Activated CD4-positive, alpha-beta memory T cell treated with anti-CD3 and anti-CD28 coated beads, Interleukin-2, amount 10 ng/mL, durations not matched to agents 7 days and 5 days (primary cell): ENCODE measurements around the gene SF1. TPM values are rescaled to one million over a fixed set of nuclear protein-coding genes. Genes with fewer than 3 reads are reported as not detected.

Source experiments
- CTCF ChIA-PET: fragments of 350-600 bp; sonication (Branson Sonifier 250); formaldehyde crosslinking; loops from one replicate; lab custom pipeline; 2021; ENCODE audit warnings: antibody characterized with exemption, inconsistent platforms; lab: Charles Lee
- POLR2A ChIA-PET: fragments of 350-600 bp; sonication (Branson Sonifier 250); formaldehyde crosslinking; loops from one replicate; lab custom pipeline; 2021; ENCODE audit warnings: antibody characterized with exemption; lab: Charles Lee
- DNase-seq: peaks from one replicate; pipeline ENCODE4 v3.0.0-alpha.2; 2020
- H3K27ac Mint-ChIP-seq: one replicate; pipeline ENCODE4 v1.8.0; 2021; ENCODE audit warnings: mild to moderate bottlenecking, mixed read lengths
- H3K27me3 Mint-ChIP-seq: one replicate; pipeline ENCODE4 v1.8.0; 2021; ENCODE audit warnings: mixed read lengths
- H3K36me3 Mint-ChIP-seq: one replicate; pipeline ENCODE4 v1.8.0; 2021; ENCODE audit warnings: low read depth, mixed read lengths
- H3K4me1 Mint-ChIP-seq: one replicate; pipeline ENCODE4 v1.8.0; 2021; ENCODE audit warnings: mixed read lengths
- H3K4me3 Mint-ChIP-seq: one replicate; pipeline ENCODE4 v1.8.0; 2021; ENCODE audit warnings: mild to moderate bottlenecking, mixed read lengths
- H3K9me3 Mint-ChIP-seq: one replicate; pipeline ENCODE4 v1.8.0; 2021; ENCODE audit warnings: mixed read lengths
- total RNA-seq, 2 experiments: library from RNA; stranded (reverse); gene quantifications; one replicate each; pipeline ENCODE4 v1.2.3, GENCODE V29; 2021

Gene SF1
- total RNA-seq, 2 experiments from 2014 or later, result 385 to 390 TPM

- Mint-ChIP-seq H3K36me3 (peaks cover 67% of the 10 kb centered on the region), H3K4me3 (no peak overlapping the region), H3K4me1 (peaks cover 17% of the 10 kb centered on the region), H3K27ac (no peak overlapping the region), H3K9me3 (no peaks in the 10 kb centered on the region), H3K27me3 (no peaks in the 10 kb centered on the region)
- POLR2A ChIA-PET, result interaction anchor here (0.8 to 1.2 kb wide), 3 partner anchors 8 to 34 kb away, joined by 3 to 4 read pairs (median 4); partner anchors contain the start of gene RASGRP2
- CTCF ChIA-PET, result interaction anchor here (1.2 kb wide), 1 partner anchor 47 kb away, joined by 5 read pairs; no protein-coding TSS in a partner anchor
- no peak for DNase-seq
These were observed 42.5 kb downstream of the SF1 start for GRCh38 chr11:64735725-64736259.

DNA sequence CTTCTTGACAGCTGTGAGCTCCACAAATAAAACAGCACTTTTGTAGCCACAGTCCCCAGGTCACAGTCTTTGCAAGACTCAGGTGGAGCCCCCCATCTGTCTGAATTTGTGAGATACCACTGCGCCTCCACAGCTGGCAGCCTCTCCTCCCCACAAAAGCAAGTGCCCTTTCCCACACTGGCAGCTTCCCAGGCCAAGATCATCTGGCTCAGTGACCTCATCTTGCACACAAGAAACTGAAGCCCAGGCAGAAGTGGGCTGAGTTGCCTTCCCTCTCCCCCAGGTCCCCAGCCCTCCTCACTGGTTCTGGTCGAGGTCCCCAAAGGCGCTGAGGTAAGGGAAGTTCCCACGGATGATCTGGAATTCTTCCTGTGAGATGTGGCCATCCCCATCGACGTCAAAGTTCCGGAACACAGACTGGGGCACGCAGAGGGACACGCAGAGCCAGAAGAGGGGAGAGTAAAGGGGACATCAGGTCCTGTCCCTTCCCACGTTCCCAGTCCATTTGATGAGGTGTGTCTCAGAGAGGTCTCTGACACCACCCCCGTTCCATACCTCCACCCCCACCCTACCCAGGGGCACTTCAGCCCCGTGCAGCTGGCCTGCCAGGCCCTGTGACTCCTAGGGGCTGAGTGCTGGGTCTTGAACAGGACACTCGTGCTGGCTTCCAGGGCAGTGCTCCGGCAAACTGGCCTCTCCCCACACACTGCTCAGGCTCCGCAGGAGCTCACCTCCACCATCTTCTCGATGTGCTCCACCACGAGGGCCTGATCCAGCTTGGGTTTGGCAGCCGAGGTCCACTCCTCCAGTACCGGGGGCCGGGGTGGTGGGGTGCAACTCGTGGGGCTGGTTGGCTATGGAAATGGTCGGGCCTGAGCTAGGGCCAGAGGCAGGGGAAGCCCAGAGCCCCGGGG is 43.3 kb downstream of the SF1 start:
- Mint-ChIP-seq H3K36me3 (peaks cover 67% of the 10 kb centered on the region), H3K9me3 (no peaks in the 10 kb centered on the region), H3K4me1 (peaks cover 11% of the 10 kb centered on the region), H3K4me3 (no peak overlapping the region), H3K27ac (no peak overlapping the region), H3K27me3 (no peaks in the 10 kb centered on the region)
- DNase-seq, result no peak
- ChIA-PET POLR2A (interaction anchor here (0.9 to 1.2 kb wide), 2 partner anchors 11 to 40 kb away, joined by 3 to 4 read pairs; no protein-coding TSS in a partner anchor), CTCF (interaction anchor here (0.5 to 1.2 kb wide), 3 partner anchors 7 to 46 kb away, joined by 3 to 5 read pairs (median 4); no protein-coding TSS in a partner anchor)

- no peak overlapping the region for H3K27ac Mint-ChIP-seq
- no peak overlapping the region for H3K4me3 Mint-ChIP-seq
- no peaks in the 10 kb centered on the region for H3K9me3 Mint-ChIP-seq
- CTCF ChIA-PET, result no interaction called here
- POLR2A ChIA-PET, result no interaction called here
- peaks cover 11% of the 10 kb centered on the region for H3K4me1 Mint-ChIP-seq
- H3K27me3 Mint-ChIP-seq, result no peaks in the 10 kb centered on the region
- peaks cover 68% of the 10 kb centered on the region for H3K36me3 Mint-ChIP-seq
- no peak for DNase-seq
These were observed 46.7 kb downstream of the SF1 start for GRCh38 chr11:64731601-64732000.

- no peak overlapping the region for H3K4me3 Mint-ChIP-seq
- no peaks in the 10 kb centered on the region for H3K27me3 Mint-ChIP-seq
- H3K4me1 Mint-ChIP-seq, result peaks cover 11% of the 10 kb centered on the region
- POLR2A ChIA-PET, result no interaction called here
- H3K27ac Mint-ChIP-seq, result no peak overlapping the region
- no peaks in the 10 kb centered on the region for H3K9me3 Mint-ChIP-seq
- CTCF ChIA-PET, result no interaction called here
- DNase-seq, result no peak
- H3K36me3 Mint-ChIP-seq, result peaks cover 57% of the 10 kb centered on the region
These were observed 48.4 kb downstream of the SF1 start for GRCh38 chr11:64729851-64730382.

GRCh38 chr11:64728757-64729365 is 49.5 kb downstream of the SF1 start:
- no peaks in the 10 kb centered on the region for H3K9me3 Mint-ChIP-seq
- no peak overlapping the region for H3K27ac Mint-ChIP-seq
- H3K27me3 Mint-ChIP-seq, result no peaks in the 10 kb centered on the region
- DNase-seq, result no peak
- CTCF ChIA-PET, result no interaction called here
- H3K4me1 Mint-ChIP-seq, result peaks cover 11% of the 10 kb centered on the region
- POLR2A ChIA-PET, result no interaction called here
- peaks cover 50% of the 10 kb centered on the region for H3K36me3 Mint-ChIP-seq
- no peak overlapping the region for H3K4me3 Mint-ChIP-seq

DNA sequence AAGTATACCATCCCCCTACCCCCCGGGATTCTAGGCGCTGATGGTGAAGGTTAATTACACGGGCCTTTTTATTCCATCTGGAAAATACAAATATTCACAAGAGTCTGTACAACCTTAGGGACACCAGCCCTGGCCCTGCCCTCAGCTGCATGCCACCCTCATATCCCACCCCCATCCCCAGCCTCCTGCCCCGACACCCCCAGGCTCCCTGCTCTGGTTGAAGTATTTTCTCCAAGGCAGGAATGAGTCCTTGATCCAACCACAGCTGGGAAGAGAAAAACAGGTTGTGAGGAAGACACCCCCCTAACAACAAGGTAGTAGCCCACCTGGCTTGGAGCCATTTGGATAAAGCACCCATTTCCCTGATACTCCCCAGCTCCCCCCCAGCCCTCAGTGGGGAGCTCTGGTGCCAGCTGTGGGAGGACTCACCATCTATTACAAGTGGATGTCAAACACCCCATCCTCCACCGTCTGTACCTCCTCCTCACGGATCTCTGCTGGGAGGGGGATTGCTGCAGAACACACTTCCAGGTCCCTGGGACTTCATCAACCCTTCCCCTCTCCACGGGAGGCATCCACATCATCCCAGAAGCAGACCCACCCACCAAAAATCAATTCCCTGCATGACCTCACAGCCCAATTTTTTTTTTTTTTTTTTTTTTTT is 51.3 kb downstream of the SF1 start:
- Mint-ChIP-seq H3K9me3 (no peaks in the 10 kb centered on the region), H3K36me3 (peaks cover 43% of the 10 kb centered on the region), H3K4me3 (no peak overlapping the region), H3K4me1 (peaks cover 10% of the 10 kb centered on the region), H3K27ac (no peak overlapping the region), H3K27me3 (peaks cover 5% of the 10 kb centered on the region)
- ChIA-PET CTCF (no interaction called here), POLR2A (interaction anchor here (1.1 kb wide), 2 partner anchors 18 to 36 kb away, joined by 3 read pairs; no protein-coding TSS in a partner anchor)
- DNase-seq, result no peak

GRCh38 chr11:64726211-64726641 is 52.1 kb downstream of the SF1 start:
- H3K4me3 Mint-ChIP-seq, result no peak overlapping the region
- no peak for DNase-seq
- H3K27ac Mint-ChIP-seq, result no peak overlapping the region
- peaks cover 13% of the 10 kb centered on the region for H3K27me3 Mint-ChIP-seq
- peaks cover 10% of the 10 kb centered on the region for H3K4me1 Mint-ChIP-seq
- ChIA-PET CTCF (no interaction called here), POLR2A (interaction anchor here (1.1 kb wide), 2 partner anchors 19 to 37 kb away, joined by 3 read pairs; no protein-coding TSS in a partner anchor)
- no peaks in the 10 kb centered on the region for H3K9me3 Mint-ChIP-seq
- H3K36me3 Mint-ChIP-seq, result peaks cover 35% of the 10 kb centered on the region

DNA sequence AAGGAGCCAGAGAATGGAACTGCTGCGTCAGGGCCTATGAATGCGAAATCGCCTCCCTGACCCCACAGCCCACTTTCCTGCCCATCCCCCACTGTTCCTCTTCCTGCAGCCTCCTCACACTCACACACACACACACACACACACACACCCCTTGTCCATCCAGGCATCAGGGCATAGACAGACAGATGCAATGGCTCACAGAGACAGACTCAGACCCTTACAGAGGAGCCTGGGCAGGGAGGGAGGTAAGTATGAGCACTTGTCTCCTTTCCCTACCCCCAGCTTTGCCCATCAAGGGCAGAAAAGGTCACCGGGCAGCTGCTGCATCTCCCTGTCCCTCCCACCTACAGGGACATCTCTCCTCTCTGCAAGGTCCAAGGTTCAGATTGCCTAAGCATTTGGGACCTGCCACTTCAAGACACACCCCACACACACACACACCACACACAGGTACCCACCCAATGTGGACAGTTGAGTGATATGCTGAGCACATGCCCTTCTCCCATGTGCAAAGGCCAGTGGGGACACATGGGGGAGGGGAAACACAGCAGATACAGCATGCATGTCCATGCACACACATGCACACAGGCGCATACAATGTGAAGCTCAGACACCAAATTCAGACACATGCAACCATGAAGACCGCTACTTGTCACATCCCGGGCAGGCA is 53.3 kb downstream of the SF1 start:
- peaks cover 27% of the 10 kb centered on the region for H3K36me3 Mint-ChIP-seq
- H3K4me1 Mint-ChIP-seq, result peaks cover 10% of the 10 kb centered on the region
- ChIA-PET POLR2A (interaction anchor here (0.7 kb wide), 1 partner anchor 20 kb away, joined by 3 read pairs; no protein-coding TSS in a partner anchor), CTCF (no interaction called here)
- no peaks in the 10 kb centered on the region for H3K9me3 Mint-ChIP-seq
- no peak for DNase-seq
- peaks cover 25% of the 10 kb centered on the region for H3K27me3 Mint-ChIP-seq
- no peak overlapping the region for H3K27ac Mint-ChIP-seq
- no peak overlapping the region for H3K4me3 Mint-ChIP-seq

DNA sequence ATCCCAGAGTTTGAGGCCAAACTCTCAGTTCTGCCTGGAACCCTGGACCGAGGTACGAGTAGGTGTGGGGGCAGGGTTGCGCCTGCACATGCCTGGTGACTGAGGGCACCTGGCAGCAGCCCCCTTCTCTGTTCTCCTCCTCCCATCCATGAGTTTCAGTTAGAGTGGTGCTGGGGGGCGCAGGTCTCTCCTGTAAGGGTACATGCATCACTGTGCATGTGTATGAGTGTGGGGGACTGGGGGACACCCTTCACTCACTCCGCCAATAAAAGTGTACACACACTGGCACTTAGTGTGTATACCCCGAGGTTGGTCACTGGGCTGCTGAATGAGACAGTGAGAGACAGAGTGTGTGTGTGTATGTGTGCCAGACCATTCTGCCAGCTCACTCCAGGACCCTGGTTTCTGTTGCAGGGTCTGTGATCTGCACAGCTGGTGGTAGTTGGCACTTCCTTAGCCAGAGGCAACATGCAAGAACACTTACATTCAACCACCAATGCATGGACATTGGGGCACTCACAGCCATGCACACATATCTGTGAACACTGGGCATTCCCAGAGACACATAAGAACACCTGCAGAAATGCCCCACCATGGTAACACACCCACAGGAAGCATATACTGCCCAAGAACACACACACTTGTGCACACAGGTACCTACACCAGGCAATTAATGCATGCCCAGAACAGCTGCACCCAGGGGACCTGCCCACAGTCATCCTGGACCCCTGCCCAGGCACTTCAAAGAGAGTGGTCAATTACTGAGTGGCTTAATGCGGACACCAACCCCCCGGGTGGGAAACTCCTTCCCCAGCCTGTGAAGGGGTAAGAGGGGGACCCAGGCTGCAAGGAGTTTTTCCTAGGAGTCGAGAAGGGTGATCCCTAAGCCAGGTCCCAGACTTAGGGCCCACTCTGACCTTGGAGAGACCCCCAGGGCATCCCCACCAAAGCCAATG is 54.2 kb downstream of the SF1 start:
- Mint-ChIP-seq H3K27ac (no peak overlapping the region), H3K36me3 (peaks cover 20% of the 10 kb centered on the region), H3K27me3 (peaks cover 31% of the 10 kb centered on the region), H3K9me3 (no peaks in the 10 kb centered on the region), H3K4me1 (peaks cover 10% of the 10 kb centered on the region), H3K4me3 (peak overlapping the region; percentile 60)
- POLR2A ChIA-PET, result no interaction called here
- no peak for DNase-seq
- CTCF ChIA-PET, result no interaction called here

- ChIA-PET CTCF (no interaction called here), POLR2A (no interaction called here)
- DNase-seq, result peak; percentile 90
- peak within 1 kb of the TSS; percentile 60 for H3K4me3 Mint-ChIP-seq
- peaks cover 10% of the 10 kb centered on the region for H3K4me1 Mint-ChIP-seq
- H3K36me3 Mint-ChIP-seq, result peaks cover 14% of the 10 kb centered on the region
- H3K27me3 Mint-ChIP-seq, result peaks cover 36% of the 10 kb centered on the region
- H3K27ac Mint-ChIP-seq, result no peak within 1 kb of the TSS
- H3K9me3 Mint-ChIP-seq, result no peaks in the 10 kb centered on the region
These were observed 55.0 kb downstream of the SF1 start, which contains the start of gene NRXN2 for GRCh38 chr11:64723117-64723906. TSS of gene NRXN2 (minus strand) at chr11:64723197. CDS start at chr11:64713699, 9,498 bp downstream.
